Esophagus (tissue), 2 donors: Measurements from ENCODE around the gene ANTXRL. TPM values are rescaled to one million over a fixed set of nuclear protein-coding genes. Genes with fewer than 3 reads are reported as not detected.
"Not testable (repeated sequence)": the region's sequence is repeated elsewhere in the genome, so short reads cannot be mapped to it uniquely, and the experiment has no call there.

Source experiments
- H3K27ac ChIP-seq, 2 donors: one replicate each; pipeline ENCODE4 v1.5.1; 2013; ENCODE audit warnings: low read depth in 2 of 2, mild to moderate bottlenecking in 2 of 2, inconsistent platforms in 1 of 2, low read length in 1 of 2, moderate library complexity in 1 of 2
- H3K27me3 ChIP-seq, 2 donors: one replicate each; pipeline ENCODE4 v1.6.1; 2013; ENCODE audit warnings: low read length in 2 of 2, control low read depth in 1 of 2, mild to moderate bottlenecking in 1 of 2; ENCODE audit not compliant: insufficient read depth in 2 of 2, control insufficient read depth in 1 of 2
- H3K36me3 ChIP-seq, 2 donors: one replicate each; pipeline ENCODE4 v1.6.1; 2013; ENCODE audit warnings: low read length in 1 of 2; ENCODE audit not compliant: control insufficient read depth in 2 of 2, insufficient read depth in 2 of 2
- H3K4me1 ChIP-seq, 2 donors: one replicate each; pipeline ENCODE4 v1.6.1; 2013; ENCODE audit warnings: low read length in 1 of 2; ENCODE audit not compliant: control insufficient read depth in 2 of 2, insufficient read depth in 2 of 2
- H3K4me3 ChIP-seq, 2 donors: one replicate each; pipeline ENCODE4 v1.5.1; 2013; ENCODE audit warnings: low read length in 2 of 2, mild to moderate bottlenecking in 2 of 2, low read depth in 1 of 2, moderate library complexity in 1 of 2
- H3K9me3 ChIP-seq, 2 donors: one replicate each; pipeline ENCODE4 v1.6.1; 2013; ENCODE audit warnings: mild to moderate bottlenecking in 2 of 2, low read depth in 1 of 2, low read length in 1 of 2, moderate library complexity in 1 of 2; ENCODE audit not compliant: control insufficient read depth in 2 of 2, insufficient read depth in 1 of 2
- WGBS, 2 donors: extraction: QIAGEN DNeasy Blood & Tissue Kit; methylation state at CpG; one replicate each; pipeline ENCODE4 v1.1.7; 2013; 5-methylcytosine and 5-hydroxymethylcytosine counted together
- polyA plus RNA-seq, 2 donors: library from polyadenylated mRNA; stranded (reverse); fragments of 200-250 nt; gene quantifications; one replicate each; pipeline ENCODE4 v1.2.3, GENCODE V29; 2013
- donor health status: healthy with polysubstance abuse.
- donor health status: Bipolar disorder and iron deficiency.

Gene ANTXRL
- polyA plus RNA-seq, result under 1 TPM in 1 of 2 donors, not detected in 1; 0.12 TPM

DNA sequence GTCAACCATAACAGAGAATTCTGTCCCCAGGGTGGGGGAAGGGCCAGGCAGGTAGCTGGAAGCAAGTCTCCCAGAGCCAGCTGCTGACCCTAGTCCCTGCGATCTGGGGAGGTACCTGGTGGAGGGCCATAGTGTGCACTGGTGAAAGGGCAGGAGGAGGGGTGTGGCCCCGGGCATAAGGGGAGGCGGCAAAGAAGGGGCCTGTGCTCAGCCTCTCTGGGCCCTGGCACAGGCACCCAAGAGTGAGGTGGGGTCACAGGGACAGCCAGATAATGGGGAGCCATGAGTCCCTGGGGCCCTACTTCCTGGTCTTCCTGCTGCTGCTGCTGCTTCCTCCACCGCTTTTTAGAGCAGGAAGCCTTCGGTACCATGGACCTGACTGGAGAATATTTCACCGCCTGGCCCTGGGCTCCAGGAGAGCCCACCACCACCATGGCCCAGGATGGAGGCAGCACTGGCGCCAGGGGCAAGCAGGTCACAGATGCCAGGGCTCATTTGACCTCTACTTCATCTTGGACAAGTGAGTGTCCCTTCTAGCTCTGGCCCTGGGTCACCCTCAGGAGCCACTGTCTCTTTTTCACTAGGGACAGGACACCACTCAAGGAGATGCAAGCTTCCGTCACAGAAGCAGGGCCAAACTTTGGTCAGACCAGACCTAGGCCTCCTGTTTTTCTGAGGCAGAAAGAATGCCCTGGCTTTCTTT lies at the start of gene ANTXRL:
ANTXRL (plus strand) TSS at position 7 of the 703 bp plus-strand sequence; CDS start at position 273, 266 bp downstream.
- Histone ChIP-seq H3K27me3 (no peaks in the 10 kb centered on the region), H3K27ac (peak within 1 kb of the TSS in 1 of 2 donors; percentile 22), H3K36me3 (no peaks in the 10 kb centered on the region), H3K4me1 (peaks cover 0 to 5% of the 10 kb centered on the region in 2 donors), H3K9me3 (no peaks in the 10 kb centered on the region), H3K4me3 (no peak within 1 kb of the TSS)
- WGBS, 2 donors, result 94 to 95% methylated on average over 8 of the region's 8 CpGs

- H3K4me3 ChIP-seq, result no peak overlapping the region
- H3K36me3 ChIP-seq, result no peaks in the 10 kb centered on the region
- no peaks in the 10 kb centered on the region for H3K9me3 ChIP-seq
- H3K4me1 ChIP-seq, result no peaks in the 10 kb centered on the region
- no peak overlapping the region for H3K27ac ChIP-seq
- no peaks in the 10 kb centered on the region for H3K27me3 ChIP-seq
- WGBS, 2 donors, result 81 to 83% methylated on average over 3 of the region's 3 CpGs
Observed at GRCh38 chr10:46237815-46238510, 48.8 kb upstream of the ANTXRL start.

GRCh38 chr10:46239247-46239646 lies 47.5 kb upstream of the ANTXRL start:
- Histone ChIP-seq H3K27ac (no peak overlapping the region), H3K36me3 (no peaks in the 10 kb centered on the region), H3K4me1 (no peaks in the 10 kb centered on the region), H3K4me3 (no peak overlapping the region), H3K27me3 (no peaks in the 10 kb centered on the region), H3K9me3 (no peaks in the 10 kb centered on the region)

- no peaks in the 10 kb centered on the region for H3K27me3 ChIP-seq
- H3K36me3 ChIP-seq, result no peaks in the 10 kb centered on the region
- H3K9me3 ChIP-seq, result no peaks in the 10 kb centered on the region
- no peaks in the 10 kb centered on the region for H3K4me1 ChIP-seq
- H3K27ac ChIP-seq, result no peak overlapping the region
- H3K4me3 ChIP-seq, result no peak overlapping the region
- WGBS, 2 donors, result 73 to 97% methylated on average over 2 of the region's 2 CpGs
Observed at GRCh38 chr10:46239993-46240683, 46.7 kb upstream of the ANTXRL start.

GRCh38 chr10:46240684-46241565 lies 45.9 kb upstream of the ANTXRL start:
- H3K27me3 ChIP-seq, result no peaks in the 10 kb centered on the region
- H3K27ac ChIP-seq, result no peak overlapping the region
- no peaks in the 10 kb centered on the region for H3K4me1 ChIP-seq
- H3K9me3 ChIP-seq, result no peaks in the 10 kb centered on the region
- WGBS, 2 donors, result 92 to 100% methylated on average over 2 of the region's 2 CpGs
- no peak overlapping the region for H3K4me3 ChIP-seq
- no peaks in the 10 kb centered on the region for H3K36me3 ChIP-seq

DNA sequence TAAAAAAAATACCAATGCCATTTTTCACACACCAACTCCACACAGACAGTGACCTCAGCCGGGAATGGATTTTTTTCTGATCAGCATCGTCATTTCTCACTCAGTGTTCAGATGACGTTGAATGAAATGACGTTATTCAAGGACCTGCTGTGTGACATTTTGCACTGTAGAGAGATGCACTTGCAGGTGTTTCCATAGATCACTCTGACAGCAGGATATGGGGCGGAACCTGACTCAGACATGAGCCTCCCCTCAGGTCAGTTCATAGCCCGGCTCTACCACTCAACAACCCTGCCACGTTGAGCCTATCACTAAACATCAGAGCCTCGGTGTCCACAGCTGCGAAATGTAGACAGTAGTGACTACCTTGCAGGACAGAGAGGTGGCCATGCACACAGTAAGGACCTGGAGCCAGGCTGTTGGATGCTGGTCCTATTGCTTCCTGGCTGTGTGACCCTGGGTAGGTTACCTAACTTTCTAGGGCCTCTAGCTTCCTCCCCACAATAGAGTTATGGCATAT lies 41.4 kb upstream of the ANTXRL start:
- Histone ChIP-seq H3K36me3 (no peaks in the 10 kb centered on the region), H3K4me3 (no peak overlapping the region), H3K27ac (no peak overlapping the region), H3K27me3 (no peaks in the 10 kb centered on the region), H3K9me3 (no peaks in the 10 kb centered on the region), H3K4me1 (no peaks in the 10 kb centered on the region)
- 85 to 87% methylated on average over 9 of the region's 9 CpGs for WGBS, 2 donors

- not testable (repeated sequence) for H3K4me3 ChIP-seq, H3K27ac ChIP-seq, H3K36me3 ChIP-seq, H3K4me1 ChIP-seq, H3K9me3 ChIP-seq, H3K27me3 ChIP-seq
- 79 to 86% methylated on average over 10 of the region's 10 CpGs for WGBS, 2 donors
Observed at GRCh38 chr10:46246400-46247180, 40.2 kb upstream of the ANTXRL start.

DNA sequence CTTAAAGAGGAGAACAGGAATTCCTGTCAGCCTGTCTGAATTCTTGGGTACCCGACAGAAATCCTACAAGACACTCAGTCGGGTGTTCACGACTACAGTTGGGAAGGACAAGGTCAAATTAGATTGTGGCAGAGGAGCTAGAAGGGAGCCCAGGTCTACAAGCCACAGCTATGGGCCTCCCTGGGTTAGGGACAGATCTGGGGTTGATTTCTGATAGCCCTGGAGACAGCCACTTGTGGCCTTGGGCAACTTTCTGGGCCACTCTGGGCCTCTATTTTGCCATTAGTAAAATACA lies 39.7 kb upstream of the ANTXRL start:
- no peak overlapping the region for H3K27ac ChIP-seq
- H3K36me3 ChIP-seq, result no peaks in the 10 kb centered on the region
- H3K27me3 ChIP-seq, result no peaks in the 10 kb centered on the region
- no peak overlapping the region for H3K4me3 ChIP-seq
- no peaks in the 10 kb centered on the region for H3K9me3 ChIP-seq
- WGBS, 2 donors, result 89 to 91% methylated on average over 3 of the region's 3 CpGs
- H3K4me1 ChIP-seq, result no peaks in the 10 kb centered on the region
